ACHN (cell line): Measurements from ENCODE around the gene HMCN1.

ENCODE experiments used
- DNase-seq: peaks from one replicate; pipeline ENCODE4 v3.0.0-alpha.2; 2015
- in situ Hi-C: cut with HindIII; loops from 2 replicates; pipeline ENCODE4 v1.10.0; 2017; ENCODE audit warnings: low sequenced_read_pairs, low pct_ligation_motif_present, low pct_unique_long_range_greater_than_20kb

The HMCN1 gene

GRCh38 chr1:186079084-186079684 lies 345.0 kb downstream of the HMCN1 start:
- no peak for DNase-seq
- in situ Hi-C loops: no loop called here

DNA sequence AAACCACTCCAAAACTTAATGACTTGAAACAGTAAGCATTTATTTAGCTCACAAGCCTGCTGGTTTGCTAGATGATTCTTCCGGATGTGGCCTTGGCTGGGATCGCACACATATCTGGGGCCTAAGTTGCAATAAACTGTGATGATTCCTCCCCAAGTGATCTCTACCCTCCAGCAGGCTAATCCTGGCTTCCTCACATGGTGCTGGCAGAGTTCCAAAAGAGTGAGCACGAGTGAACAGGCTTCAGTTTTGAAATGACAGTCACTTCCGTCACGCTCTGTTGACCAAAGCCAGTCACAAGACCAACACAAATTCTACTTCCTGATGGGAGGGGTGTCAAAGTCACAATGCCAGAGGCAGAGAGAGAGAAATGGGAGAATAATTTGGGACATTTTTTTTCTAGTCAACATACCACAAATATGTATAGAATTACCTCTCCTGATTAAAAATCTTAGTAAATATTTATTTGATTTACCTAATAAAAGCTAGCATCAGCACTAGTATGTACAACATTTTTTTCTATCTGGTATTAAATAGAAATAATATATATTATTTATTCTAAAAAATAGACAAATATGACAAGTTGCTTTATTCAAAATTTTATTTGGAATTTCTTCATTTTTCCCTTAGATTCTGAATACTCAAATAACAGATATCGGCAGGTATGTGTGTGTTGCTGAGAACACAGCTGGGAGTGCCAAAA lies 348.2 kb downstream of the HMCN1 start:
- peak; percentile 79 for DNase-seq
- in situ Hi-C loops: no loop called here

DNA sequence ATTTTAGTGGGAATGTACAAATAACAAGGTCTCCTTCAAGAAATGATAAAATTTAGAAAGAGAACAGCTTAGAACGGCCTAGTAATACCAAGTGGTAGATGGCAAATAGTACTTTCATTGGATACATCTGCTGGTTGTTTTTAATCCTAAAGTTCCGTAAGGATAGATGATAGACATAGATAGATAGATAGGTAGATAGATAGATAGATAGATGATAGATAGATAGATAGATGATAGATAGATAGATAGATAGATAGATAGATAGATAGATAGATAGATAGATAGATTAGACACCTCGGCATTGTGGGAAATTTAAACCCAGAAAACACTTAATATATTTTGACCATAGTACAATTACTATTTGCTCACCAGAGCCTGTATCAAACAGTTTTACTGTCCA lies 352.4 kb downstream of the HMCN1 start:
- in situ Hi-C loops: no loop called here
- no peak for DNase-seq

- DNase-seq: no peak
- in situ Hi-C loops: no loop called here
These were observed 355.7 kb downstream of the HMCN1 start for GRCh38 chr1:186089940-186090339.

DNA sequence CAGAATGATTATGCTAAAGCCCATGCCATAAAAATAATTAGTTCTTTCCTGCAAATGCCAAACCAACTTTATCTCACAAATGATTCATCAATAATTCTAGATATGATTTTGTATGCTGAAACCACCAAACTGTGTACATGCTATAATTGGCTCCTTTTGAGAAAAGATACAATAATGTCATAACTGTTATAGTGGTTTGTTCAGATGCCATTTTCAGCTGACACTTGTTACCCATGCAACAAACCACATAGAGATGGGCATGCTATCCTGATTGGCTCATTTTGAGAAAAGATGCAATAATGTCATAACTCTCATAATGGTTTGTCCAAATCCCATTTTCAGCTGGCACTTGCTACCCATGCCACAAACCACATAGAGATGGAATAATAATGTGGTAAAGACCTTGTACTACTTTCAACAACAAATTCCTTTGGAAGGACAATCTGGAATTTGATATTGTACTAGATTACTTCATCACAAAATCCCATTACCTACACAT lies 357.1 kb downstream of the HMCN1 start:
- in situ Hi-C loops: no loop called here
- no peak for DNase-seq

DNA sequence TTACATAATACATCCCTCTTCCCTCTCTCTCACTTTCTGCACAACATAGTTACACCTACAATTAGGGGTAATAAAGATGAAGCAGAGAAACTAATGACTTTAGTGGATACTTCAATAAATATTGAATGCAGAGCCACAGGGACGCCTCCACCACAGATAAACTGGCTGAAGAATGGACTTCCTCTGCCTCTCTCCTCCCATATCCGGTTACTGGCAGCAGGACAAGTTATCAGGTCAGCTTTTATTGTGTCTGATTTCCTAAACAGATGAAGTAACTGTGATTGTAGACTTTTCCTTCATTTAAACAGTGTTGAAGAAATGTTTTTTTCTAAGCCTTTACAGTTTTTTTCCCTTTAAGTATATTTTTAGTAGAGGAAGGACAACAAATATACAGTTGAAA lies 359.2 kb downstream of the HMCN1 start:
- DNase-seq: no peak
- in situ Hi-C loops: no loop called here

GRCh38 chr1:186094172-186094571 lies 360.0 kb downstream of the HMCN1 start:
- peak; percentile 38 for DNase-seq
- in situ Hi-C loops: no loop called here

GRCh38 chr1:186099336-186100104 lies 365.3 kb downstream of the HMCN1 start:
- in situ Hi-C loops: no loop called here
- no peak for DNase-seq

DNA sequence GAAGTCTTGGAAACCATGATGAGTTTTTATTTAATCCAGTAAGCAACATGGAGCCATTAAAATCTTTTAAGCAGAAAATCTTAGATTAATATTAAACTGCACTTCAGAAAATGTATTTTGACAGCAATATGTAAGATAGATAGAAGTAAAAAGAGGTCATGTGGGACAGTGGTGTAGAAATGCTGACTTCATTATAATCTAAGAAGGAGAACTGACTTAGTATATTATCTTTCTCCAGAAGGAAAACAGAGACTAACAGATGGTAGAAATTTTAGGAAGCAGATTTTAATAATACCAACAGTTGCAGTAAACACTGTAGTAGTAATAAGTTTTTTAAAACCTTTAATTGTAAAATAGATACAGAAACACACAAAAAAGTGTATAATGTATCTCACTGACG lies 367.9 kb downstream of the HMCN1 start:
- no peak for DNase-seq
- in situ Hi-C loops: no loop called here

DNA sequence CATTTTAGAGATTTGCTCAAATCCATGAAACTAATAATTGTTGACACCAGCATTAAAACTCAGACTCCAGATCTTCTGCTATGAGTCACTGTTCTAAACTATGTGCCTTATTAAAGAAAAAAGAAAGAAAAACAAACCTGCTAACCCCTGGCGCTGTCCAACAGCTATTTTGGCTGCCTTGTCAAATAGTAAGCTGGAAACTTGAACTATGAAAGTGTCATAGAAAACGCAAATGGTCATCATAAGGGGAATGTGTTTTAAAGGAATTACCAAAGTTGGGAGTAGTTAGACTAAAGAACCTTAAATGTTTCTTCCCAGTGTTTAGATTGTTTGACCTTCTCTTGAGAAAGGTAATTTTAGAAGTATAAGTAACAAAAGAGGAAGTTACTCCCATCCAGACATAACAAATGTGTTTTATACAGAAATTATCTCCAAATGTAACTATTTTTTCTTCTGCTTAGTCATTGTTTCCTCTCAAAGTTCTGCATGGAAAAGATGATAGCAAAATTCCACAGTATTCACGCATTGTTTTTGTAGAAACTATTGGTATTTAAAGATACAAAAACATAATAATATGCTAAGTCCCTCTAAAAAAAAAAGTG lies 368.5 kb downstream of the HMCN1 start:
- peak; percentile 49 for DNase-seq
- in situ Hi-C loops: no loop called here

- in situ Hi-C loops: no loop called here
- DNase-seq: no peak
These were observed 370.3 kb downstream of the HMCN1 start for GRCh38 chr1:186104459-186104858.

DNA sequence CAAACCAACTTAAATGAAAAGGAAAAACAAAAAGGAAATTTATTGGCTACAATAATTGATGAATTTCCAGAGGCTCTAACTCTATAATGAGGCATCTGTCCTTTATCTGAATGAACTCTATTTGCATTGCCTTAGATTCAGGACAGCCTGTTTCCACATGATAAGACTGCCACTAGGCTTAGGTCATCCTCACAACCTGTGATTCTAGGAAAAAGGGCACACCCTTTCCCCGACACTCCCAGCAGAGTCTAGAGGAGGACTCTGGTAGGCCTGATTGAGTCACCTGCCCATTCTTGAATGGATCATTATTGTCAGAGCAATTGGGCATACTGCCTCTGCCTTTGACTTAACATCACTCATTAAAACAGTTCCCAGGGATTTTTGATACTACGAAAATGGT lies 378.1 kb downstream of the HMCN1 start:
- in situ Hi-C loops: no loop called here
- no peak for DNase-seq

- DNase-seq: no peak
- in situ Hi-C loops: no loop called here
These were observed 379.3 kb downstream of the HMCN1 start for GRCh38 chr1:186113461-186113860.

DNA sequence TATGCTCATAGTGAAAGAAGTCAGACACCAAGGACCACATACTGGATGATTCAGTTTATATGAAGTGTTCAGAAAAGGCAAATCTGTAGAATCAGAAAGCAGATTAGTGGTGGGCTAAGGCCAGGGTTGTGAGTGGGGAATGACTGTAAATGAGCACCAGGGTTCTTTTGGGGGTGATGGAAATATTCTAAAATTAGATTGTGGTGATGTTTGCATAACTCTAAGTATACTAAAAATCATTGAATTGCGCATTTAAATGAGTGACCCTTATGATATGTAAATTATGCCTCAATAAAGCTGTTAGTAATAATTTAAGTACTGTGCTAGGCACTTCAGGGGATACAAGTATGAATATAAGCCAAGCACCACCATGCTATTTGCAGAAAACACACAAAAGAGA lies 384.5 kb downstream of the HMCN1 start:
- in situ Hi-C loops: no loop called here
- DNase-seq: no peak

DNA sequence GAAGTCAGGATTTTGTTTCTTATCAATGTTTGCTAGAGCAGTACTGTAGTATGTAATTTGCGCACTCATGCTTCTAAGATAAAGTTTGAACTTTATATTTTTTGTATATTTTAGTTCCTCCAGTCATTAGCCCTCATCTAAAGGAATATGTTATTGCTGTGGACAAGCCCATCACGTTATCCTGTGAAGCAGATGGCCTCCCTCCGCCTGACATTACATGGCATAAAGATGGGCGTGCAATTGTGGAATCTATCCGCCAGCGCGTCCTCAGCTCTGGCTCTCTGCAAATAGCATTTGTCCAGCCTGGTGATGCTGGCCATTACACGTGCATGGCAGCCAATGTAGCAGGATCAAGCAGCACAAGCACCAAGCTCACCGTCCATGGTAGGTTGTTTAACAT lies 388.6 kb downstream of the HMCN1 start:
- in situ Hi-C loops: no loop called here
- DNase-seq: no peak

- DNase-seq: no peak
- in situ Hi-C loops: no loop called here
These were observed 390.8 kb downstream of the HMCN1 start for GRCh38 chr1:186125035-186125434.

DNA sequence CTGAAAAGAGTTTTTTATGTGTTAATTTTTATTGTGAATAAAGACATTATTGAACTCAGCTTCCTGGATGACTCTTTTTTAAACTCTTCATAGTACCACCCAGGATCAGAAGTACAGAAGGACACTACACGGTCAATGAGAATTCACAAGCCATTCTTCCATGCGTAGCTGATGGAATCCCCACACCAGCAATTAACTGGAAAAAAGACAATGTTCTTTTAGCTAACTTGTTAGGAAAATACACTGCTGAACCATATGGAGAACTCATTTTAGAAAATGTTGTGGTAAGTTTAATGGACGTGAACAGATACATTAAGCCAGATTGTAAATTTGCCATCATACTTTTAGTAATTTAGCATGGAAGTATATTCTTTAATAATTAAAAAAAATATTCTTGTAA lies 391.3 kb downstream of the HMCN1 start:
- no peak for DNase-seq
- in situ Hi-C loops: no loop called here

DNA sequence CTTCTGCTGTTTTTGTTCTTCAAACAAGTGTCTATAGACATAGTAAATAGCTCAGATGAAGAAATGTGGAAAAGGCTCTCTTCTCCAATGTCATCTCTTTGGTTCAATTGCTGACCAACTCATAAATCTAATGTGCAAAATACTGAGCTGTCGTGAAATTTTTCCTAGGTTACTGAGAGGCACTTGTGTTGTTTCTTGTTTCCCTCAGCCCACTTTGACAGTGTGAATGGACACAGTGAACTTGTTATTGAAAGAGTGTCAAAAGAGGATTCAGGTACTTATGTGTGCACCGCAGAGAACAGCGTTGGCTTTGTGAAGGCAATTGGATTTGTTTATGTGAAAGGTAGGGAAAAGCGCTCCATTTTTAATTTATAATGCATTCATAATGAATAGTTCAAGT lies 395.6 kb downstream of the HMCN1 start:
- in situ Hi-C loops: no loop called here
- no peak for DNase-seq

GRCh38 chr1:186139115-186139514 lies 404.9 kb downstream of the HMCN1 start:
- in situ Hi-C loops: no loop called here
- DNase-seq: no peak
